Stimulated activated CD4-positive, alpha-beta T cell treated with anti-CD3 and anti-CD28 coated beads, Interleukin-2, amount 100 ng/mL, for 4 hours (primary cell): Measurements from ENCODE around the gene TSSK1B.
"Not testable (repeated sequence)": the region's sequence is repeated elsewhere in the genome, so short reads cannot be mapped to it uniquely, and the experiment has no call there.

ENCODE experiments used
- DNase-seq: peaks from one replicate; pipeline ENCODE4 v3.0.0-alpha.2; 2020; ENCODE audit warnings: low read depth

The TSSK1B gene

DNA sequence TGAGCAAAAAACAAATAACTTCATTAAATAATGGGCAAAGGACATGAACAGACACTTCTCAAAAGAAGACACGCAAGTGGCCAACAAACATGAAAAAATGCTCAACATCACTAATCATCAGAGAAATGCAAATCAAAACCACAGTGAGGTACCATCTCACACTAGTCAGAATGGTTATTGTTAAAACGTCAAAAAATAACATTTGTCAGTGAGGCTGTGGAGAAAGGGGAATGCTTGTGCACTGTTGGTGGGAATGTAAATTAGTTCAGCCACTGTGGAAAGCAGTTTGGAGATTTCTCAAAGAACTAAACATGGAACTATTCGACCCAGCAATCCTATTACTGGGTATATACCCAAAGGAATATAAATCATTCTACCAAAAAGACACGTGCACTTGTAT is 36.8 kb downstream of the TSSK1B start:
- not testable (repeated sequence) for DNase-seq

DNA sequence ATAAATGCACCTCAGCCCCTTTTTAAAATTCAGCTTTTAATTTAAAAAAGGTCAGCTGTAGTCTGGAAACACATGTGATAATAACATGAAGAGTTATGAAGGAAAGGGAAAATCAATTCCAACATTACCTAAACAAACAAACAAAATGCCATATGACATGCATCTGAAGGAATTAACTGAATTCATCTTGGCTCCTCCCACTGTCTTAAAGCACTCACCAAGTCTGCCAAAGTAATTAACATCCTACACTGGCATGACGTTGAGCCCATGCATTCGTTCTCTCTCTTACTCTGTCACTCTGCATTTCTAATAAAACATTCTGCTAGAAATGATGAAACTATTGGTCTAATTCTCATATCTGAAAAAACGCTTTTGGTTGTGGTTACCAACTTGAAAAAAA is 37.7 kb downstream of the TSSK1B start:
- no peak for DNase-seq

DNA sequence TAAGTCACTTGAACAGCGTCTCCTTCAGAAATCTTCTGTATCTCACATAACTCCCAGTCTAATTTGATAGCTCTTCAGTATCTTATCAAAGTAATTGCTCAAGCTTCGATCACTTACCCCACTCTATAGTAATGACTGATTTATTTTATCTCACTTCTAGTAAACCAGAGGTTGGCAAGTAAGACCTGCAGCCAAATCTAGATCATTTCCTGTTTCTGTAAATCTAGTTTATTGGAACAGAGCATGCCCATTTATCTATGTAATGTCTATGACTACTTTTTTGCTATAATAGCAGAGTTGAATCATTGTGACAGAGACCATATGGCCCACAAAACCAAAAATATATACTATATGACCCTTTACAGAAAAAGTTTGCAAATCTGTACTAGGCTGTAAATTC is 40.1 kb downstream of the TSSK1B start:
- no peak for DNase-seq

DNA sequence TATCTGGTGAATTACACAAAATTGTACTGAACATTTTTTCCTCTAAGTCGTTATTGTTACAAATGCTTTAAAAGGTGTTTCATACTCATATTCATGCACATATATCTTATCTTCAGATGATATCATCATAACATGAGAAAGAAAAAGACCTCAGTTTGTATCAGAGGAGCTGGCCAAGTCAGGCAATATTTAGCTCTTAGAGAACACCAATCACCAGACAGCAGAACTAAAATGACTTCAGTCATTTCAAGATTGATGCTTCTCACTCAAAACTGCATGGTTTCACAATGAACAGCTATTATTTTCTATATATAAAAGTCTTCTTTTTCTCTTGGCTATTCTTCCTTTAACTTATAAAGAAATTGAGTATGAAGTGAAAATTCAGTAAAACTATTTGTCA is 44.6 kb downstream of the TSSK1B start:
- DNase-seq = no peak

DNA sequence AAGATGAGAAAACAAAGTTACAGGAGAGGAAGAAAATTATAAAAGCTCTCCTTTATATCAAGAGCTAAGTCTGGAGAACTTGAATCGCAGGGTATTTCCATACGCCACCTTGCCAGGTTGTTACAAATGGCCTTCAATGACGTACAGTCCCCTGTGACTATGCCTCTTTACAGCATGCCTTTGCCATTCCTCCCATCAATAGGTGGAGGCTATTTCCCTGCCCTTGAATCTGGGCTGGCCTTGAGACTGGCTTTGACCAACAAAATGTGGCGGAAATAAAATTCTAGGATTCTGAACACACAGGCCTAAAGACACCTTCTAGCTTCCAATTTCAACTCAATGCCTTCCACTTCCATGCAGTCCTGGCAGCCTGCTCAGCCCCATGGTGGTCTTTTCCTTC is 45.7 kb downstream of the TSSK1B start:
- no peak for DNase-seq

DNA sequence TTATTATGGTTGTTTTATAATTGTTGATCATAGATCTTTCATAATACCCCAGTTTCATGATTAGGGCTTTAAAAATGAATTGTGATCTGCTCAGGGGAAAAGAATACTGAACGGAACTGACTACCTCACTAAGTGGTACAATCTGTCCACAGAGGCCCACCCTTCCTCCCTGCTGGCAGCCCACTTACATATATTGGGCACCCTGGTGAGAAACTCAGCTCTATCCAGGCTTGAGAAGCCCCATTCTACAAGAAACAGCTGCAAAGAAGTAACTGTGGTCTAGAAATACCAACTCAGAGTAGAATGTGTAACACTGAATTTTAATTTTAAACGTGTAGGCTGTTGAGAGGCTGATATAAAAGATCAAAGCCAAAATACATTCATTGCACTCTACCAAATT is 46.9 kb downstream of the TSSK1B start:
- no peak for DNase-seq

DNA sequence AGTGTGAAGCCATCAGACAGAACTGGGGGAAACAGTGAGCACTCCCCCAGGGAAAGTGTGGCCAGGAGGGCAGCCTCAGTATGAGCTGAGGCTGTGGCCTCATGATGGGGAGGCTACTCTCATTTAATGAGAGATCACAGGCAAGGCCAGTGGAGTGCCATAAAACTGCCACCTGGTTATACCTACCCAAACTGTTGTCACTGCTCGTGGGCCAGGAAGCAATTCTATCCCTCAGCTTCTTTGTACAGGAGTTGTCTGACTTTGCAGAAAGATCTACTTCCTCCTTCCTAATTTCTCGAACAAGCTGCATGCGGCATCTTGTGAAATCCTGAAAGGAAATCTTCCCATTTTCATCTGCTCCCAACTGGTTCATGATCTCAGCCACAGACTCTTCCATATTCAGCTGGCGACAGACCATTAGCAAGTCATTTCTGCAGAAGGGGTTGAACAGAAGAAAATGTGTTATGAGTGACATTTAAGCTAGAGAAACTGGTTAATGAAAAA is 50.0 kb downstream of the TSSK1B start:
- no peak for DNase-seq

DNA sequence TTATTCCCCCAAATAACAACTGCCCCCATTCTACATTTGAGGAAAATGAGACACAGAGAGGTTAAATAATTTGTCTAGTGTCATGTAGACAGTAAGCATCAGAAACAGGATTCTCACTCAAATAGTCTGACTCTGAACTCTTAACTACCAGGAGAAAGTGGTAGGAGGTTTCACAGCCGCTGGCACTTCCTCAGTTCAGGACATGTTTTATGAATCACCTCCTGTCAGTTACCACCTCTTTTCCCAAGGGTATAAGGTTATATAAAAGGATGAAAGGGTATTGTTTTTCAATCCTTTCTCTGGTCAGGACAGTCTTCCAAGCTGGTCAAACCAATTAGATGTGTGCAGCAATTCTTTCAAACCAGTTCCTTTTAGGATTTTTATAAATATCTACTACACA is 52.1 kb downstream of the TSSK1B start:
- DNase-seq = no peak
